RPMI8226 (cell line): ENCODE measurements around the gene NKX2-4.

ENCODE experiments used
- DNase-seq: peaks from one replicate; pipeline ENCODE4 v3.0.0-alpha.2; 2015

Gene NKX2-4

DNA sequence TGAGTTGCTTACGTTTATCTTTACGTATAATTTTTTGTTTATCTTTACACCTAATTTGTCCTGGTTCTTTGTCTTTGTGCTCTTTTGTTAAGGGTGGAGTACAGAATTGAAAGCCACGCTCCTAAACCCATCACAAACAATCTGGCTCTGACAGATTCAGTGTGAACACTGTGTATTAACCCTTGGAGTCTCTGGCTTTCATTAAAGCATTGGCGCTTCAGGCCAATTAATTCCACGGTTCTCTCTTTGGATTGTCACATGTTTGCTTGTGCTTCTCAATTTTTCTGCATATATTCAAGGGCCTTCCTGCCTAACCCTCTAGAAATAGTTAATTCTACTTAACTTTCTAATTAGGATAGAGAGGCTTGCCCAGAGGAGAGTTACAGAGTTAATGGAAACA lies 38.6 kb downstream of the NKX2-4 start:
- no peak for DNase-seq

DNA sequence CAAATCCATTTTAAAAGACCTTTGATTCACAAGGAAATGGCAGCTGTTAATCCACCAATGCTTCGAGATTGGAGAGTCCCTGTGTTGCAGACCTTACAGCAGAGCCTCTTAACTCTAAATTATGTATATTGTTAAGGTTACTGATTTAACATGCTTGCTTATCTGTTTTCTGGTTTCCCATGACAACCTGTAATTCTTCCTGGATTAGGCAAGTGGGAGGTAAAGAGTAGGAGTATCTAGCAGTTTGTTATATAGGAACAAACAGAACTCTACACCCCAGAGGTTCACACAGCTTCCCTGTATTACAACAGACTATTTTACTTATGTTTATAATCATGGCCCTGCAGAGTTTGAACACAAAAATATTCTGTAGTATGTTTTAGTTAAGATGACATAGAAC lies 39.5 kb downstream of the NKX2-4 start:
- DNase-seq, result no peak

DNA sequence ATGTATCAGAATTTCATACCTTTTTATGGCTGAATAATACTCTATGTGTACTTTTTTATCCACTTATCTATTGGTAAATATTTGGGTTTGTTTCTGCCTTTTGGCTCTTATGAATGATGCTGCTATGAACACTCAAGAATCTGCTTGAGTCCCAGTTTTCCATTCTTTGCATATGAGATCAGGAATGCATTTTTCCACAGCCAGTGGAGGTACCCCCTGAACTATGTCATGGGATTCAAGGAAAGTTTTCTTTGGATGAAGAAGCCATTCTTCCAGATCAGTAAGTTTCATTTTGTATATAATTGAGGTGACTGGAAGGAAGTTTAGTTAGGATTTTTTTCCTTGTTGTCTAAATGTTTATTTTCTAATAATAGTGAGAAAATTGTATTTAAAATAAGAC lies 40.9 kb downstream of the NKX2-4 start:
- no peak for DNase-seq

DNA sequence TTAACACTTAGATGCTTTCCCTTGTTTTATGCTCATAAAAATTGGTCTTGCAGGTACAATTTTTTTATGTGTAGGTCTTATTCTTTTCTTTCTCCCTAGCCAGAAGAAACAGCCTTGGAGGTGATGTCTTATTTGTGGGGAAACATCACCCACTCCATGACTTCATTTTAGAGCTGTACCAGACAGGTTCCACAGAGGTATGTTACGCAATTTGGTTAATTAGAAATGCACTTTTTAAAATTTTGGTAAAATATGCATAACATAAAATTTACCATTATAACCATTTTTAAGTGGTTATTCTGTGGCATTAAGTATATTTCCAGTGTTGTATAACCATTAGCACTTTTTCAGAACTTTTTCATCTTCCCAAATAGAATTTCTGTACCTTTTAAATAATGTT lies 41.3 kb downstream of the NKX2-4 start:
- no peak for DNase-seq

DNA sequence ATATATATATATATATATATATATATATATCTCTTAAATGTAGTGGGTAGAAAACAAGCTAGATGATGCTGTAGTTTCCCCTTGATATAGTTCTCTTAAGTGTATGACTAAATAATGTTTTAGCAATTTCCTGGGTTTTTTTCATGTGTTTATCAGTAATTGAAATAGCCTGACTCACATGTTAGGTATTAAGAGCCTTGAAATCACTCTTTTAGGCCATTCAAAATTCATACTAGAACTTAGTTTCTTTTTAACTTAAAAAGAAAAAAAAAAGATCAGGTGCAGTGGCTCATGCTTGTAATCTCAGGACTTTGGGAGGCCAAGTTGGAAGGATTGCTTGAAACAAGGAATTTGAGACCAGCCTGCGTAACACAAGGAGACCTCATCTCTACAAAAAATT lies 44.1 kb downstream of the NKX2-4 start:
- DNase-seq, result no peak

DNA sequence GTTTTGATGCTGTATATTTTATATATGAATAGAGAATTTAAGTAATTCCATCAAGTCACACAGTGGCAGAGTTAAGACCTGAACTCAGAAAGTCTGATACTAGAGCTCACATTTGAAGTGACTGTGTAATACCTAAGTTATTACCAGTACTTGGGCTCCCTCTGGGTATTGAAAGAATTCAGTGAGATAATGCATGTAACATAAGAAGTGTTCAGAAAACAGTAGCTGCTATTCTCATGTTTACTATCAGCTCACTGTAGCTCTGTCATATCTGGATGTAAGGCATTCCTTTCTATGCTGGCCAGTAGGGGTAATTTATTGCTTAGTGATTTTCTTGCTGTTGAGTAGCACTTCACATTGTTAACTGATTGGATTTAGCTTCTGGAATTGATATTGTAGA lies 44.6 kb downstream of the NKX2-4 start:
- DNase-seq, result no peak
